Omental fat pad (tissue), 4 donors: ENCODE results near the gene CFAP119. TPM values are rescaled to one million over a fixed set of nuclear protein-coding genes. Genes with fewer than 3 reads are reported as not detected.

Source experiments
- ATAC-seq: fragments of 150-250 bp; one replicate; pipeline ENCODE4 v1.9.1; 2016; ENCODE audit warnings: mild to moderate bottlenecking, moderate library complexity; ENCODE audit not compliant: low FRiP score
- DNase-seq: peaks from one replicate; pipeline ENCODE4 v3.0.0-alpha.2; 2019; ENCODE audit warnings: low spot score
- CTCF ChIP-seq, 3 donors: fragments of 450-650 bp; IDR thresholded peaks; one replicate each; pipeline ENCODE4 v1.5.1; 2016 to 2017; ENCODE audit warnings: antibody characterized with exemption in 3 of 3, mild to moderate bottlenecking in 3 of 3, moderate library complexity in 2 of 3
- small RNA-seq: library from RNA; depleted of rRNA; stranded (forward); fragments of <200 nt; gene quantifications from one replicate; pipeline ENCODE3, GENCODE V24; 2016
- total RNA-seq, 4 donors: library from RNA; depleted of rRNA; stranded (reverse); fragments of >200 nt; gene quantifications; one replicate each; pipeline ENCODE4 v1.1.0, GENCODE V29; 2016

CFAP119 gene
- total RNA-seq, 4 donors from 2014 or later, result 1.4 to 4.8 (median 2.5) TPM

GRCh38 chr16:30720086-30720485 lies 41.8 kb downstream of the CFAP119 start:
- no peak for TF ChIP-seq CTCF (IDR thresholded peaks at IDR 0.05)
- ATAC-seq, result no peak
- no peak for DNase-seq

DNA sequence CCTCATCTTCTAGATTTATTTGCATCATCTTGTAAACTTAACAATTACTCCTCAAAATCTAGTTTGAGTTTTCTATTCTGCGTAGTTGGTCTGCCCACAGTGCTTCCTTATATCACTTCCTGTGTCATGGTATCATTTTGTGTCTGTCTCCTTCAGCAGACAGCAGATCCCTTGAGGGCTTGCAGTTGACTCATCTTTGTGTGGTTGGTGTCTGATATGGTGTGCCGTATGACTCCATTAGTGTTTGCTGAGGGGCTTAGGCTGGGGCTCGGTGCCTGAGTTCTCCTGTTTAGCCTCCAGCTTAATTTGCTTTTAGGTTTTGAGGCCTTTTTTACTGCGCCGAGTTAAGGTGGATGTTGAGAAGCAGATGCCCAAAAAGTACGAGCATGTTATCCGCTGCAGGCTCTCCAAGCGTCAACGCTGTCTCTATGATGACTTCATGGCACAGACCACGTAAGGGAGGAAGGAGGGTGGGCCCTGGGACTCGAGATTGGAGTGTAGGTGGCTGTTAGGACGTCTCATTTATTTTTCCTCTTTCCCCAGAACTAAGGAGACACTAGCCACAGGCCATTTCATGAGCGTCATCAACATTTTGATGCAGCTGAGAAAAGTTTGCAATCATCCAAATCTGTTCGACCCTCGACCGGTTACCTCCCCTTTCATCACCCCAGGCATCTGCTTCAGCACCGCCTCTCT lies 46.0 kb downstream of the CFAP119 start:
- TF ChIP-seq CTCF (IDR thresholded peaks at IDR 0.05), result no peak
- DNase-seq (no peak), ATAC-seq (no peak)

GRCh38 chr16:30711712-30712111 lies 50.1 kb downstream of the CFAP119 start:
- no peak for TF ChIP-seq CTCF (IDR thresholded peaks at IDR 0.05)
- DNase-seq (no peak), ATAC-seq (no peak)

DNA sequence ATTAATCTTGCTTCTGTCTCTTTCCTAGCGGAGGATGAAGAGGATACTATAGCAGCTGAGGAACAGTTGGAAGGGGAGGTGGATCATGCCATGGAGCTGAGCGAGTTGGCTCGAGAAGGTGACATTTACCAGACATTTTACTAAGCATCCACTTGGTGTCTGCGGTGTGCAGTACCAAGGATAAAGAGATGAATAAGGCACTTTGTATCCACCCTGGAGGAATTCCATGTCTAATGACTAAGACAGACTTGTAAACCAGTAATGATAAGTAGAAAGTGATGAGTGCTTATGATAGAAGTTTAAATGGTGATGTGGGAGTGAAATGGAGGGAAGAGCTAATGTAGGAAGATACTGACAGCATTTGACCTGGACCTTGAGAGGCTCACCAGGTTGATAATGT lies 50.9 kb downstream of the CFAP119 start:
- no peak for TF ChIP-seq CTCF (IDR thresholded peaks at IDR 0.05)
- no peak for ATAC-seq
- DNase-seq, result no peak

Small RNA genes lying within 50 kb of the gene (small RNA-seq; reads per million reads assigned to genes)
- gene SNORA30, result 2.7 reads per million, percentile 56 among the genes with 10 or more reads in this experiment

Other genes starting within 250 kb of the CFAP119 start
- 10 to 100 TPM; 16.5 to 22.5 (median 18.6) TPM for gene ZNF768, start 235.5 kb downstream of the CFAP119 start, total RNA-seq
- 10 to 100 TPM in 2 of 4 donors, 1 to 10 TPM in 2; 7.7 to 12.1 (median 10.4) TPM for gene ZNF747, start 227.2 kb downstream of the CFAP119 start, total RNA-seq
- gene ZNF764, start 203.7 kb downstream of the CFAP119 start, total RNA-seq, result 10 to 100 TPM in 2 of 4 donors, 1 to 10 TPM in 2; 4.5 to 15.9 (median 10.1) TPM
- gene ZNF688, start 190.3 kb downstream of the CFAP119 start, total RNA-seq, result 10 to 100 TPM in 3 of 4 donors, 1 to 10 TPM in 1; 7.4 to 24.0 (median 13.3) TPM
- 10 to 100 TPM in 1 of 4 donors, 1 to 10 TPM in 3; 4.5 to 12.1 (median 8.1) TPM for gene ZNF785, start 176.4 kb downstream of the CFAP119 start, total RNA-seq
- 1 to 10 TPM; 5.5 to 9.5 (median 7.0) TPM for gene ZNF689, start 151.7 kb downstream of the CFAP119 start, total RNA-seq
- 10 to 100 TPM; 12.7 to 50.4 (median 17.6) TPM for gene PRR14, start 111.1 kb downstream of the CFAP119 start, total RNA-seq
- 10 to 100 TPM; 15.4 to 49.7 (median 23.4) TPM for gene FBRS, start 103.6 kb downstream of the CFAP119 start, total RNA-seq
- 10 to 100 TPM; 15.9 to 40.4 (median 30.0) TPM for gene SRCAP, start 62.9 kb downstream of the CFAP119 start, total RNA-seq
- gene PHKG2, start 13.6 kb downstream of the CFAP119 start, total RNA-seq, result 10 to 100 TPM; 25.2 to 34.0 (median 29.4) TPM
- gene RNF40, start 260 bp upstream of the CFAP119 start, total RNA-seq, result 10 to 100 TPM; 53.9 to 77.7 (median 69.5) TPM
- 10 to 100 TPM in 2 of 4 donors, 1 to 10 TPM in 2; 8.7 to 15.0 (median 11.5) TPM for gene ZNF629, start 25.1 kb upstream of the CFAP119 start, total RNA-seq
- gene BCL7C, start 132.0 kb upstream of the CFAP119 start, total RNA-seq, result 10 to 100 TPM; 17.4 to 37.0 (median 22.2) TPM
- gene CTF1, start 134.6 kb upstream of the CFAP119 start, total RNA-seq, result 1 to 10 TPM; 1.7 to 3.5 (median 2.3) TPM
- gene FBXL19, start 161.5 kb upstream of the CFAP119 start, total RNA-seq, result 1 to 10 TPM; 4.7 to 9.1 (median 6.9) TPM
- gene ORAI3, start 187.0 kb upstream of the CFAP119 start, total RNA-seq, result 10 to 100 TPM; 15.5 to 42.6 (median 33.9) TPM
- gene SETD1A, start 195.7 kb upstream of the CFAP119 start, total RNA-seq, result 10 to 100 TPM in 2 of 4 donors, 1 to 10 TPM in 2; 5.3 to 13.6 (median 9.2) TPM
- 10 to 100 TPM; 23.2 to 45.3 (median 33.0) TPM for gene HSD3B7, start 223.1 kb upstream of the CFAP119 start, total RNA-seq
- gene STX1B, start 248.6 kb upstream of the CFAP119 start, total RNA-seq, result 1 to 10 TPM in 2 of 4 donors, under 1 TPM in 2; 0.47 to 1.9 (median 1.0) TPM